LNCaP clone FGC (cell line): ENCODE data around the gene PLET1.

Source experiments
- DNase-seq: peaks from one replicate; pipeline ENCODE4 v3.0.0-alpha.2; 2011; ENCODE audit warnings: low read depth
- H3K4me3 ChIP-seq: 2 replicates; pipeline ENCODE4 v1.5.1; 2011; ENCODE audit warnings: mild to moderate bottlenecking, low read depth, low read length, control low read depth
- CTCF ChIP-seq: IDR thresholded peaks from 2 replicates; pipeline ENCODE4 v1.5.1; 2012; ENCODE audit warnings: mild to moderate bottlenecking; ENCODE audit not compliant: control insufficient read depth, insufficient read depth; ENCODE audit errors: extremely low read depth

Gene PLET1

GRCh38 chr11:112302226-112302868 is 41.7 kb upstream of the PLET1 start:
- no peak for DNase-seq
- H3K4me3 ChIP-seq: no peak overlapping the region
- TF ChIP-seq CTCF: no peak

- H3K4me3 ChIP-seq: no peak overlapping the region
- no peak for DNase-seq
- no peak for TF ChIP-seq CTCF
These were observed 39.6 kb upstream of the PLET1 start for GRCh38 chr11:112300094-112300786.

- DNase-seq: no peak
- H3K4me3 ChIP-seq: no peak overlapping the region
- no peak for TF ChIP-seq CTCF
These were observed 37.9 kb upstream of the PLET1 start for GRCh38 chr11:112298535-112298934.

- no peak overlapping the region for H3K4me3 ChIP-seq
- TF ChIP-seq CTCF: no peak
- no peak for DNase-seq
These were observed 36.7 kb upstream of the PLET1 start for GRCh38 chr11:112297248-112297866.

GRCh38 chr11:112296044-112296443 is 35.4 kb upstream of the PLET1 start:
- H3K4me3 ChIP-seq: no peak overlapping the region
- no peak for DNase-seq
- no peak for TF ChIP-seq CTCF

- H3K4me3 ChIP-seq: no peak overlapping the region
- no peak for TF ChIP-seq CTCF
- DNase-seq: no peak
These were observed 34.2 kb upstream of the PLET1 start for GRCh38 chr11:112294688-112295340.
